Heart right ventricle (tissue), 16 donors: ENCODE measurements around the gene CDH23. TPM values are rescaled to one million over a fixed set of nuclear protein-coding genes. Genes with fewer than 3 reads are reported as not detected.

ENCODE experiments used
- ATAC-seq, 8 donors: fragments of 200-7000 bp; cut with Tn5 transposase; one replicate each; pipeline ENCODE4 v1.9.1; 2020; ENCODE audit warnings: mild to moderate bottlenecking in 8 of 8, moderate library complexity in 8 of 8, moderate number of reproducible peaks in 1 of 8
- DNase-seq, 2 donors: peaks; one replicate each; pipeline ENCODE4 v3.0.0-alpha.2; 2020
- H3K27ac ChIP-seq, 10 donors: fragments of 200-600 bp; sonication (generic) in 2 of 10; one replicate each; pipeline versions ENCODE4 v1.5.0 to v1.8.0; 2020 to 2022; ENCODE audit warnings: mild to moderate bottlenecking in 3 of 10
- H3K27me3 ChIP-seq, 7 donors: fragments of 200-600 bp; one replicate each; pipeline ENCODE4 v1.8.0; 2021 to 2022; ENCODE audit warnings: mild to moderate bottlenecking in 2 of 7
- H3K36me3 ChIP-seq, 9 donors: fragments of 200-600 bp; sonication (generic) in 1 of 9; one replicate each; pipeline versions ENCODE4 v1.5.0 to v1.8.0; 2020 to 2022; ENCODE audit warnings: mild to moderate bottlenecking in 2 of 9
- H3K4me1 ChIP-seq, 9 donors: fragments of 200-600 bp; sonication (generic) in 1 of 9; one replicate each; pipeline versions ENCODE4 v1.5.0 to v1.8.0; 2020 to 2022; ENCODE audit warnings: mild to moderate bottlenecking in 4 of 9
- H3K4me3 ChIP-seq, 10 donors: fragments of 200-600 bp; sonication (generic) in 2 of 10; one replicate each; pipeline versions ENCODE4 v1.5.0 to v1.8.0; 2020 to 2022; ENCODE audit warnings: mild to moderate bottlenecking in 7 of 10, moderate library complexity in 2 of 10
- H3K9me3 ChIP-seq, 11 donors: fragments of 200-600 bp in 10 of 11; sonication (generic) in 2 of 11; one replicate each; pipeline versions ENCODE4 v1.5.0 to v1.8.0; 2013 to 2022; ENCODE audit warnings: mild to moderate bottlenecking in 2 of 11, control low read depth in 1 of 11, moderate library complexity in 1 of 11
- CTCF ChIP-seq, 9 donors: fragments of 200-600 bp; sonication (generic) in 2 of 9; IDR thresholded peaks; one replicate each; pipeline versions ENCODE4 v1.5.0 to v1.8.0; 2021 to 2022; ENCODE audit warnings: antibody characterized with exemption in 9 of 9, mild to moderate bottlenecking in 5 of 9, moderate library complexity in 1 of 9
- WGBS, 2 donors: extraction: QIAGEN DNeasy Blood & Tissue Kit; methylation state at CpG; one replicate each; pipeline ENCODE4 v1.1.7; 2013; ENCODE audit warnings: inconsistent platforms in 1 of 2; 5-methylcytosine and 5-hydroxymethylcytosine counted together
- intact Hi-C, 10 donors: fragments of 100-400 bp; cut with DNase I; formaldehyde crosslinking; loops; one replicate each; pipeline versions ENCODE4 v1.11.1 to v1.14.2; 2022
- polyA plus RNA-seq, 2 donors: library from polyadenylated mRNA; stranded (reverse); fragments of 200-250 nt; gene quantifications; one replicate each; pipeline ENCODE4 v1.2.3, GENCODE V29; 2013
- total RNA-seq, 10 donors: library from RNA; stranded (reverse); fragmentation: NEBNext Ultra II Directional in 3 of 10; extraction: Animal tissue kit (Norgen Biotek cat#: 25700) in 3 of 10; gene quantifications; one replicate each; pipeline versions ENCODE4 v1.2.1 to v1.2.4, GENCODE V29; 2021 to 2023
- donor health status: Arrhythmogenic right ventricular cardiomyopathy.
- donor health status: ischemic (EF 13 %, LVEDD 7.1; RV severe dilation, severe dysfunction).
- donor health status: healthy with polysubstance abuse.
- donor health status: DM: no; HTN: yes; CAD: no.
- donor health status: DM: no; HTN: no; CAD: no.
- donor health status: ischemic (EF 25% LVEDD 6.9; RV normal size, moderate dysfunction).
- donor health status: ischemic (EF 25% LVEDD 5.7; RV mildly dilated, moderate dysfunction).
- donor health status: healthy.
- donor health status: DM: yes; HTN: yes; CAD: no.
- donor health status: Ischemic cardiomyopathy.
- donor health status: ischemic (EF 35%, LVEDD 5.7; RV mildly dilated, moderate dysfunction).
- donor health status: nonischemic (EF 11% LVEDD 7.7; RV severe dilation, severe dysfunction).
- donor health status: DM: yes; HTN: yes; CAD: no.
- donor health status: PGD.
- donor health status: ischemic (EF 29% LVEDD 5.4; RV normal size, mild dysfunction).
- donor health status: nonischemic (EF 23%, LVEDD 6.1; RV moderate dilation, normal function).

Gene CDH23
- total and polyA plus RNA-seq, 12 donors = 1.1 to 7.7 (median 4.6) TPM

- intact Hi-C loops = loop anchor here in 2 of 10 donors (5.0 to 10.0 kb wide), 2 partner anchors 412 to 425 kb away; partner anchors contain the start of gene CDH23 (in 1 of the 2)
- WGBS, 2 donors = 92% methylated on average over 23 of the region's 23 CpGs
These were observed 410.2 kb downstream of the CDH23 start for GRCh38 chr10:71806704-71807556.

GRCh38 chr10:71807557-71808510 is 411.1 kb downstream of the CDH23 start:
- peaks cover 0 to 25% (median 0%) of the 10 kb centered on the region in 9 donors for H3K4me1 ChIP-seq
- H3K27ac ChIP-seq = no peak overlapping the region
- intact Hi-C loops = loop anchor here in 2 of 10 donors (5.0 to 10.0 kb wide), 2 partner anchors 413 to 426 kb away; partner anchors contain the start of gene CDH23 (in 1 of the 2)
- 94 to 95% methylated on average over 21 of the region's 21 CpGs for WGBS, 2 donors
- no peak for TF ChIP-seq CTCF (IDR thresholded peaks at IDR 0.05)
- DNase-seq = no peak
- H3K4me3 ChIP-seq = no peak overlapping the region
- peaks cover 0 to 15% (median 0%) of the 10 kb centered on the region in 7 donors for H3K27me3 ChIP-seq
- no peaks in the 10 kb centered on the region for H3K9me3 ChIP-seq
- H3K36me3 ChIP-seq = peaks cover 0 to 4% (median 0%) of the 10 kb centered on the region in 9 donors
- no peak for ATAC-seq

More at GRCh38 chr10:71806704-71807556, 410.2 kb downstream of the CDH23 start:
- Histone ChIP-seq H3K27ac (no peak overlapping the region), H3K9me3 (no peaks in the 10 kb centered on the region), H3K27me3 (peaks cover 0 to 15% (median 0%) of the 10 kb centered on the region in 7 donors), H3K36me3 (peaks cover 0 to 4% (median 0%) of the 10 kb centered on the region in 9 donors), H3K4me1 (peaks cover 0 to 16% (median 0%) of the 10 kb centered on the region in 9 donors), H3K4me3 (no peak overlapping the region)
- no peak for ATAC-seq
- DNase-seq = no peak
- no peak for TF ChIP-seq CTCF (IDR thresholded peaks at IDR 0.05)

- Histone ChIP-seq H3K27me3 (peaks cover 0 to 15% (median 0%) of the 10 kb centered on the region in 7 donors), H3K9me3 (no peaks in the 10 kb centered on the region), H3K27ac (no peak overlapping the region), H3K36me3 (peaks cover 0 to 15% (median 0%) of the 10 kb centered on the region in 9 donors), H3K4me3 (no peak overlapping the region), H3K4me1 (peaks cover 0 to 24% (median 0%) of the 10 kb centered on the region in 9 donors)
- DNase-seq (no peak), ATAC-seq (no peak)
- intact Hi-C loops = loop anchor here in 9 of 10 donors (5.0 to 10.0 kb wide), 6 partner anchors 415 to 497 kb away; partner anchors contain the start of genes SLC29A3 (in 4 of the 9) and CDH23 (in 1 of the 9)
- WGBS, 2 donors = 91 to 93% methylated on average over 25 of the region's 25 CpGs
- TF ChIP-seq CTCF (IDR thresholded peaks at IDR 0.05) = no peak
These were observed 412.9 kb downstream of the CDH23 start for GRCh38 chr10:71809628-71810027.
